ENCODE results near the gene ANK3. TPM values are rescaled to one million over a fixed set of nuclear protein-coding genes. Genes with fewer than 3 reads are reported as not detected.

The ANK3 gene
- total RNA-seq = 10 to 100 TPM; 34.8 to 91.3 (median 56.7) TPM

- TF ChIP-seq POLR2A (IDR thresholded peaks at IDR 0.05) (no peak), CTCF (IDR thresholded peaks at IDR 0.05) (no peak)
- Histone ChIP-seq H3K9me3 (no peaks in the 10 kb centered on the region), H3K4me3 (no peak within 1 kb of the TSS), H3K27me3 (no peaks in the 10 kb centered on the region), H3K36me3 (no peaks in the 10 kb centered on the region), H3K4me1 (no peaks in the 10 kb centered on the region), H3K27ac (no peak within 1 kb of the TSS)
- DNase-seq = no peak
- intact Hi-C loops (cut with DNase I; ENCODE audit: low total_unique reads) = no loop called here
Measured at GRCh38 chr10:60389413-60390025, at the start of gene ANK3. TSS of gene ANK3 (minus strand) at chr10:60389875. CDS start at chr10:60389538, 337 bp downstream.

- Histone ChIP-seq H3K36me3 (no peaks in the 10 kb centered on the region), H3K9me3 (no peaks in the 10 kb centered on the region), H3K4me1 (no peaks in the 10 kb centered on the region), H3K4me3 (no peak overlapping the region), H3K27me3 (no peaks in the 10 kb centered on the region), H3K27ac (no peak overlapping the region)
- TF ChIP-seq CTCF (IDR thresholded peaks at IDR 0.05) (peak; percentile 47 to 74 (median 52)), POLR2A (IDR thresholded peaks at IDR 0.05) (no peak)
- DNase-seq = peak; percentile 18 to 22
- intact Hi-C loops (cut with DNase I; ENCODE audit: low total_unique reads) = loop anchor here (10.0 kb wide), 1 partner anchor 330 kb away; no protein-coding TSS in a partner anchor
Measured at GRCh38 chr10:60434418-60435046, 44.9 kb upstream of the ANK3 start.

- H3K4me1 ChIP-seq = no peaks in the 10 kb centered on the region
- H3K9me3 ChIP-seq = no peaks in the 10 kb centered on the region
- no peak overlapping the region for H3K27ac ChIP-seq
- no peak for DNase-seq
- H3K4me3 ChIP-seq = no peak overlapping the region
- H3K27me3 ChIP-seq = no peaks in the 10 kb centered on the region
- TF ChIP-seq POLR2A (IDR thresholded peaks at IDR 0.05) (no peak), CTCF (IDR thresholded peaks at IDR 0.05) (no peak)
- no peaks in the 10 kb centered on the region for H3K36me3 ChIP-seq
- intact Hi-C loops (cut with DNase I; ENCODE audit: low total_unique reads) = loop anchor here (10.0 kb wide), 1 partner anchor 329 kb away; no protein-coding TSS in a partner anchor
Measured at GRCh38 chr10:60433684-60434083, 44.0 kb upstream of the ANK3 start.

GRCh38 chr10:60430836-60431597 lies 41.3 kb upstream of the ANK3 start:
- intact Hi-C loops (cut with DNase I; ENCODE audit: low total_unique reads) = loop anchor here (10.0 kb wide), 1 partner anchor 326 kb away; no protein-coding TSS in a partner anchor
- Histone ChIP-seq H3K9me3 (no peaks in the 10 kb centered on the region), H3K36me3 (no peaks in the 10 kb centered on the region), H3K27ac (no peak overlapping the region), H3K4me3 (no peak overlapping the region), H3K4me1 (no peaks in the 10 kb centered on the region), H3K27me3 (no peaks in the 10 kb centered on the region)
- no peak for TF ChIP-seq CTCF (IDR thresholded peaks at IDR 0.05)
- TF ChIP-seq POLR2A (IDR thresholded peaks at IDR 0.05) = no peak
- no peak for DNase-seq

All from uterus (tissue), 4 donors.